Measurements from ENCODE around the gene GFOD2. TPM values are rescaled to one million over a fixed set of nuclear protein-coding genes. Genes with fewer than 3 reads are reported as not detected.

GFOD2 gene
- total and polyA plus RNA-seq, 7 donors, result 8.0 to 17.3 (median 11.3) TPM

DNA sequence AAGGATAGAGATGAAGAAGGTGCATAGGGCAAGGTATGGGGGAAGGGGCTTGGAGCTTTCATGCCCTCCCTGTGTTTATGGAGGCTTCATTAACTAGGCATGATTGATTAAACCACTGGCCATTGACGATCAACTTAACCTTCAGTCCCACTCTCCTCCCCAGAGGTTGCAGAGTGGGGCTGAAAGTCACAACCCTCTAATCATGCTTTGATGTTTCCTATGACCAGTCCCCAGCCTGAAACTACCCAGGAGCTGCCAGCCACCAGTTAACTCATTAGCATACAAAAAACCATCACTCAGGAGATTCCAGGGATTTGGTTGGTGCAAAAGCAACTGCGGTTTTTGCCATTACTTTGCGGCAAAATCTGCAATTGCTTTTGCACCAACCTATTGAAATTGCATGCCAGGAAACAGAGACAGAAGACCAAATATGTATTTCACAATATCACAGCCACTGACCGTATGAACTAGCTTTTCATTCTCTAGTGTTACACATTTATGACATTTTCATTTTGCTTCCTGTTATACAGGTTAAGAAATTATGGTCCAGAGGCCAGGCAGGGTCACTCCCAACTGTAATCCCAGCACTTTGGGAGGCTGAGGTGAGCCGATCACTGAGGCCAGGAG lies 5.4 kb downstream of the GFOD2 start:
- intact Hi-C loops (cut with DNase I), result no loop called here
- TF ChIP-seq, protein P1, sequence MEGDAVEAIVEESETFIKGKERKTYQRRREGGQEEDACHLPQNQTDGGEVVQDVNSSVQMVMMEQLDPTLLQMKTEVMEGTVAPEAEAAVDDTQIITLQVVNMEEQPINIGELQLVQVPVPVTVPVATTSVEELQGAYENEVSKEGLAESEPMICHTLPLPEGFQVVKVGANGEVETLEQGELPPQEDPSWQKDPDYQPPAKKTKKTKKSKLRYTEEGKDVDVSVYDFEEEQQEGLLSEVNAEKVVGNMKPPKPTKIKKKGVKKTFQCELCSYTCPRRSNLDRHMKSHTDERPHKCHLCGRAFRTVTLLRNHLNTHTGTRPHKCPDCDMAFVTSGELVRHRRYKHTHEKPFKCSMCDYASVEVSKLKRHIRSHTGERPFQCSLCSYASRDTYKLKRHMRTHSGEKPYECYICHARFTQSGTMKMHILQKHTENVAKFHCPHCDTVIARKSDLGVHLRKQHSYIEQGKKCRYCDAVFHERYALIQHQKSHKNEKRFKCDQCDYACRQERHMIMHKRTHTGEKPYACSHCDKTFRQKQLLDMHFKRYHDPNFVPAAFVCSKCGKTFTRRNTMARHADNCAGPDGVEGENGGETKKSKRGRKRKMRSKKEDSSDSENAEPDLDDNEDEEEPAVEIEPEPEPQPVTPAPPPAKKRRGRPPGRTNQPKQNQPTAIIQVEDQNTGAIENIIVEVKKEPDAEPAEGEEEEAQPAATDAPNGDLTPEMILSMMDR (IDR thresholded peaks at IDR 0.05), result no peak
- H3K27me3 ChIP-seq (ENCODE audit: insufficient read depth in 3 of 3, low read length in 2 of 3), result no peaks in the 10 kb centered on the region

DNA sequence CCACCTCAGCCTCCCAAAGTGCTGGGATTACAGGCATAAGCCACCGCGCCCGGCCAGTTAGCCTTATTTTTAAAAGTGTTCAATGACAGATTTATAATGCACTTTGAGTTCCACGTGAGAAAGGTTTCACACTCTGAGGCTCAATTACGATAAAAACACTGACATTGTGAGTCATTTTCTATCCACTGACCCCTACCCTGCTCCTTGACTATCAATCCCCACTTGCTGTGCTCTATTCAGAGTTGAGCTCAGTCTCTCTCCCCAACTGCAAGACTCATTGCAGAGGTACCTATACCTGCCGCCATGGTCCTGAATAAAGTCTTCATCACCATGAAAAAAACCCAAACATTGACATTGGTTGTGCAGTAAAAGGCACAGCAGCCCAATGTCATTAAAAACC lies 8.5 kb downstream of the GFOD2 start:
- H3K27me3 ChIP-seq (ENCODE audit: insufficient read depth in 3 of 3, low read length in 2 of 3), result no peaks in the 10 kb centered on the region
- H3K4me1 ChIP-seq, result peaks cover 22% of the 10 kb centered on the region
- TF ChIP-seq, protein P1 (IDR thresholded peaks at IDR 0.05), result no peak
- H3K9me3 ChIP-seq, result no peaks in the 10 kb centered on the region
- intact Hi-C loops (cut with DNase I), result no loop called here
- ATAC-seq, result no peak
- WGBS, 3 donors, result 70 to 84% (median 70%) methylated on average over 6 of the region's 6 CpGs
- H3K4me3 ChIP-seq, result no peak overlapping the region
- H3K36me3 ChIP-seq (ENCODE audit: insufficient read depth in 1 of 2, low read depth in 1 of 2), result no peaks in the 10 kb centered on the region
- no peak for DNase-seq
- H3K27ac ChIP-seq, result no peak overlapping the region

More for the DNA sequence above, 5.4 kb downstream of the GFOD2 start:
- ATAC-seq (no peak), DNase-seq (no peak)
- Histone ChIP-seq H3K27ac (no peak overlapping the region), H3K36me3 (ENCODE audit: insufficient read depth in 1 of 2, low read depth in 1 of 2) (no peaks in the 10 kb centered on the region), H3K4me1 (peaks cover 15% of the 10 kb centered on the region), H3K4me3 (no peak overlapping the region), H3K9me3 (no peaks in the 10 kb centered on the region)
- 78 to 84% (median 84%) methylated on average over 5 of the region's 5 CpGs for WGBS, 3 donors

DNA sequence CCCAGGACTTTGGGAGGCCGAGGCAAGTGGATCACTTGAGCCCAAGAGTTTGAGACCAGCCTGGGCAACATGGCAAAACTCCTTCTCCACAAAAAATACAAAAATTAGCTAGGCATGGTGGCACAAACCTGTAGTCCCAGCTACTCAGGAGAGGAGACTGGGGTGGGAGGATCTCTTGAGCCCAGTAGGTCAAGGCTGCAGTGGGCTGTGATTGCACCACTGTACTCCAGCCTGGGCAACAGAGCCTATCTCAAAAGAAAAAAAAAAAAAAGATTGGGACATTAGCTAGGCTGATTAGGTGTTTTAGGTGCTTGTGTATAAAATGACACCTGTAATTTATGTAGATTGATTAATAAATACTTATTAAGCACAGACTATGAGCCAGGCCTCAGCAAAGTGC lies 10.1 kb downstream of the GFOD2 start:
- no peak for ATAC-seq
- WGBS, 3 donors, result 86 to 88% (median 88%) methylated on average over 1 of the region's 1 CpG
- no peaks in the 10 kb centered on the region for H3K36me3 ChIP-seq (ENCODE audit: insufficient read depth in 1 of 2, low read depth in 1 of 2)

DNA sequence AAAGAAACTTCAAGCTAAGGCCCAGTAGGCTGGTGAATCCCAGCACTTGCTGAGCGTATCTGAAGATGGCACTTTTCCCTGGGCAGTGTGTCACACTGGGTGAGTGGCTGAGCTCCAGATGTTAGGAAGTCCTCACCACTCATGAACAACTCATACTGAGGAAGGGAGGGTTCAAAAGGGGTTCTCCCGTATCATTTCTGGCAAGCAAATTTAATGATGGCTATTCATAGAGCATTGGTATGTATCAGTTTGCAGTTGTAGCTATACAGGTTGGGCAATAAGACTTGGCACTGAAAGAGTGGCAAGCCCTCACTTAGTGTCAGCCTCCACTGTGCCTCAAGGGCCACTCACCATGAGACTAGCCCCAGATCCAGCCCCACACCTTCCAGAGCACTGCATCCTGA lies 10.7 kb downstream of the GFOD2 start:
- DNase-seq (peak; percentile 33 to 66), ATAC-seq (peak; percentile 86 to 96 (median 94))
- H3K4me1 ChIP-seq, result peaks cover 44% of the 10 kb centered on the region
- H3K36me3 ChIP-seq (ENCODE audit: insufficient read depth in 1 of 2, low read depth in 1 of 2), result no peaks in the 10 kb centered on the region
- H3K27ac ChIP-seq, result peak overlapping the region; percentile 81
- no peak overlapping the region for H3K4me3 ChIP-seq
- intact Hi-C loops (cut with DNase I), result no loop called here
- H3K9me3 ChIP-seq, result no peaks in the 10 kb centered on the region
- TF ChIP-seq, protein P1 (IDR thresholded peaks at IDR 0.05), result no peak
- H3K27me3 ChIP-seq (ENCODE audit: insufficient read depth in 3 of 3, low read length in 2 of 3), result no peaks in the 10 kb centered on the region
- WGBS, 3 donors, result 10 to 32% (median 18%) methylated on average over 2 of the region's 2 CpGs

More for the DNA sequence above, 10.1 kb downstream of the GFOD2 start:
- intact Hi-C loops (cut with DNase I), result no loop called here
- Histone ChIP-seq H3K4me3 (no peak overlapping the region), H3K9me3 (no peaks in the 10 kb centered on the region), H3K4me1 (peaks cover 37% of the 10 kb centered on the region), H3K27me3 (ENCODE audit: insufficient read depth in 3 of 3, low read length in 2 of 3) (no peaks in the 10 kb centered on the region), H3K27ac (peak overlapping the region; percentile 81)
- DNase-seq, result no peak
- TF ChIP-seq, protein P1 (IDR thresholded peaks at IDR 0.05), result no peak

DNA sequence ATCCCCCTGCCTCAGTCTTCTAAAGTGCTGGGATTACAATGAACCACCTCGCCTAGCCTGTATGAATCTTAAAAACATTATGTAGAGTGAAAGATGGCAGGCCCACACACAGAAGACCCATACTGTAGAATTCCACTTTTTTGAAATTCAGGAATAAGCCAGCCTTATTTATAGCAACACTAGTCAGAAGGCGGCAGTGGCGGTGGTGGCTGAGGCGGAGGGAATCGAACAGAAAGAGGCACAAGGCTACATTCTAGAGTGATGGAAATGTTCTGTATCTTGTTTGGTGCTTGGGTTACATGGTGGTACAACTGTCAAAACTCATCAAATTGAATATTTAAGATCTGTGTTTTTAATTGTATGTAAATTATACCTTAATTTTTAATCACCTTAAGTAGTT lies 11.3 kb downstream of the GFOD2 start:
- peaks cover 50% of the 10 kb centered on the region for H3K4me1 ChIP-seq
- no peak for ATAC-seq
- H3K36me3 ChIP-seq (ENCODE audit: insufficient read depth in 1 of 2, low read depth in 1 of 2), result no peaks in the 10 kb centered on the region
- H3K4me3 ChIP-seq, result no peak overlapping the region
- H3K9me3 ChIP-seq, result no peaks in the 10 kb centered on the region
- 78 to 98% (median 90%) methylated on average over 5 of the region's 5 CpGs for WGBS, 3 donors
- H3K27ac ChIP-seq, result peak overlapping the region; percentile 81
- intact Hi-C loops (cut with DNase I), result no loop called here
- no peak for DNase-seq
- H3K27me3 ChIP-seq (ENCODE audit: insufficient read depth in 3 of 3, low read length in 2 of 3), result no peaks in the 10 kb centered on the region
- TF ChIP-seq, protein P1 (IDR thresholded peaks at IDR 0.05), result no peak

Data from psoas muscle (tissue), 8 donors.